ENCODE data around the gene NRF1.

Gene NRF1

GRCh38 chr7:129677796-129678195, 66.3 kb downstream of the NRF1 start:
- no peak for DNase-seq (ENCODE audit: low spot score)
- TF ChIP-seq CTCF (IDR thresholded peaks at IDR 0.05; ENCODE audit: extremely low read depth, missing control alignments): no peak

- no peak for DNase-seq (ENCODE audit: low spot score)
Measured at GRCh38 chr7:129678606-129679005, 67.1 kb downstream of the NRF1 start.

GRCh38 chr7:129680400-129680799, 68.9 kb downstream of the NRF1 start:
- no peak for DNase-seq (ENCODE audit: low spot score)
- TF ChIP-seq CTCF (IDR thresholded peaks at IDR 0.05; ENCODE audit: extremely low read depth, missing control alignments): no peak

More at GRCh38 chr7:129678606-129679005, 67.1 kb downstream of the NRF1 start:
- no peak for TF ChIP-seq CTCF (IDR thresholded peaks at IDR 0.05; ENCODE audit: extremely low read depth, missing control alignments)

- TF ChIP-seq CTCF (IDR thresholded peaks at IDR 0.05; ENCODE audit: extremely low read depth, missing control alignments): no peak
- DNase-seq (ENCODE audit: low spot score): no peak
Measured at GRCh38 chr7:129684777-129685176, 73.3 kb downstream of the NRF1 start.

DNA sequence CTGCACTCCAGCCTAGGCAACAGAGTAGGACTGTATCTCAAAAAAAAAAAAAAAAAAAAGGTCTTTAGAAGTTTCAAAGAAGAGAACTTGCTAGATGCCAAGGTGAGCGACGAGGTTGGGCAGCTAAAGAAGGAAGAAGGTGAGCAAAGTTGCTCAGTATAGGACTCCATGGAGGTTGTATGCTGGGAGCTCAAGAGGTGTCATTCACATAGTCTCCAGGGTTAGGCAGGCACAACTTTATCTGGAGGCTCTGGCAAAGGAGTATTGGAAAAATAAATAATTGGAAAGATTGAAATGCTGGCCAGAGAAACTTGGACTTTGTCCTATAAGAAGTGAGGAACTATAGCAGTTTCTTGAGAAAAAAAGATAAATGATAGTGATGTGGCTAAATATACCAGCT, 74.5 kb downstream of the NRF1 start:
- no peak for TF ChIP-seq CTCF (IDR thresholded peaks at IDR 0.05; ENCODE audit: extremely low read depth, missing control alignments)
- no peak for DNase-seq (ENCODE audit: low spot score)

- TF ChIP-seq CTCF (IDR thresholded peaks at IDR 0.05; ENCODE audit: extremely low read depth, missing control alignments): no peak
- DNase-seq (ENCODE audit: low spot score): no peak
Measured at GRCh38 chr7:129688503-129689222, 77.1 kb downstream of the NRF1 start.

DNA sequence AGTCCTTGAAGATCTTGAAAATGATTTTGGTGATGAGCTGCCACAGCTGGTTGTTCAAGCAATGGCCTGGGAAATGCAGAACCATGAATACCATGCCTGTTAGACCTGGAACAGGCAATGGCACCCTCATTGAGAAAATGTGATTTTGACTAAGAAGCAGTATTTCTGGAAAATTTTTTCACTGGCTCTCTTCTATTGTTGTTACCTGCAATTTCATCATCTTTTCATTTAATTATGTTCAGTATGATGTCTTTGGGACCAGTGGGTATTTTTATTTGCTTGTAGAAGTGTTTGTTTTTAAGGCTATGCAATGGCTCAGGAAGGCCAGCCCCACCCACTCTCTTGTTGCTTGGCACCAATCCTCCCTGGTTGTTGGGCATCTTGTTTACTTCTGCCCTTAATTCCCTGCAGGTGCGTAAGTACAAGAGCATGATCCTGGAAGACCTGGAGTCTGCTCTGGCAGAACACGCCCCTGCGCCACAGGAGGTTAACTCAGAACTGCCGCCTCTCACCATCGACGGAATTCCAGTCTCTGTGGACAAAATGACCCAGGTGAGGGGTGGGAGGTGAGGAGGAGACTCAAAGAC, 78.6 kb downstream of the NRF1 start:
- TF ChIP-seq CTCF (IDR thresholded peaks at IDR 0.05; ENCODE audit: extremely low read depth, missing control alignments): no peak
- no peak for DNase-seq (ENCODE audit: low spot score)
